HepG2 (cell line): ENCODE results near the gene SPACA6.

Source experiments
- CEBPB ChIP-seq: IDR thresholded peaks from 2 replicates; pipeline ENCODE4 v1.6.1; 2011; ENCODE audit warnings: low read depth, low read length, improper control_type of control experiment, borderline replicate concordance
- FIP1L1 ChIP-seq: fragments of 200-400 bp; formaldehyde crosslinking; IDR thresholded peaks from 2 replicates; pipeline ENCODE4 v1.6.1; 2018; ENCODE audit warnings: low read depth, mild to moderate bottlenecking, low read length, moderate library complexity, borderline replicate concordance; ENCODE audit not compliant: insufficient read depth
- FOSL1 ChIP-seq: sonication (generic); formaldehyde crosslinking; IDR thresholded peaks from 2 replicates; pipeline ENCODE4 v1.9.0; 2021; ENCODE audit warnings: missing genetic modification reagents, borderline replicate concordance
- MAF1 ChIP-seq: sonication (generic); formaldehyde crosslinking; IDR thresholded peaks from 2 replicates; pipeline ENCODE4 v1.5.0; 2020; ENCODE audit warnings: missing genetic modification reagents, borderline replicate concordance
- NCOA2 ChIP-seq: sonication (generic); formaldehyde crosslinking; IDR thresholded peaks from 2 replicates; pipeline ENCODE4 v1.8.0; 2022; ENCODE audit warnings: inconsistent platforms
- POLR2A ChIP-seq, 2 experiments: IDR thresholded peaks; 2 replicates each; pipeline ENCODE4 v1.6.1; 2011; ENCODE audit warnings: low read depth in 2 of 2, low read length in 2 of 2, mild to moderate bottlenecking in 1 of 2, moderate library complexity in 1 of 2; ENCODE audit not compliant: insufficient read depth in 1 of 2
- SP1 ChIP-seq, 2 experiments: fragments of 450-650 bp in 1 of 2; sonication (generic) in 1 of 2; formaldehyde crosslinking in 1 of 2; IDR thresholded peaks; 2 replicates each; pipeline versions ENCODE4 v1.4.0 to v1.6.1; 2016 to 2020; ENCODE audit warnings: missing genetic modification reagents in 1 of 2
- ZBTB21 ChIP-seq: sonication (generic); formaldehyde crosslinking; IDR thresholded peaks from 2 replicates; pipeline ENCODE4 v1.4.0; 2020; ENCODE audit warnings: missing genetic modification reagents
- ZNF678 ChIP-seq: sonication (generic); formaldehyde crosslinking; IDR thresholded peaks from 2 replicates; pipeline ENCODE4 v1.4.0; 2020; ENCODE audit warnings: mild to moderate bottlenecking, missing genetic modification reagents
- ZSCAN9 ChIP-seq: IDR thresholded peaks from 2 replicates; pipeline ENCODE4 v1.6.1; 2016; ENCODE audit warnings: borderline replicate concordance
- TF ChIP-seq, protein P1 (sequence below): sonication (generic); formaldehyde crosslinking; IDR thresholded peaks from 2 replicates; pipeline ENCODE4 v1.5.0; 2020; ENCODE audit warnings: mild to moderate bottlenecking, missing genetic modification reagents, moderate library complexity
- TF ChIP-seq, protein P2 (sequence below): IDR thresholded peaks from 2 replicates; pipeline ENCODE4 v1.6.1; 2016; ENCODE audit warnings: missing compliant biosample characterization, missing genetic modification reagents, borderline replicate concordance

DNA sequence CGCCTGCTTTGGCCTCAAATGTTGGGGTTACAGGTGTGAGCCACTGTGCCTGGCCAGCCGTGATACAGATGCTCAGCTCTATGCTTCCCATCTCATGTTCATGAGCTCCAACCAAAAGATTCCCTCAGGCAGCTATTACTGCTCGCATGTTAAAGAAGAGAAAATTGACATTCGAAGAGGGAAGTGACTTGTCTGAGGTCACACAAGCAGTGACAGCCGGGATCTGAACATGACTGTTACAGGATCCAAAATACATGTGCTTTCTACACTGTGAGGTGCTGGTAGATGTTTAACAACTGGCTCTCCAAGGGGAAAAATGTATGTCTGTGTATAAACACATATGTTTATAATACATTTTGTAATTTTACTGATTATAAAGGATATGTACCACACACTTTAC, 47.2 kb downstream of the SPACA6 start:
- no peak for TF ChIP-seq MAF1
- TF ChIP-seq, protein P1, sequence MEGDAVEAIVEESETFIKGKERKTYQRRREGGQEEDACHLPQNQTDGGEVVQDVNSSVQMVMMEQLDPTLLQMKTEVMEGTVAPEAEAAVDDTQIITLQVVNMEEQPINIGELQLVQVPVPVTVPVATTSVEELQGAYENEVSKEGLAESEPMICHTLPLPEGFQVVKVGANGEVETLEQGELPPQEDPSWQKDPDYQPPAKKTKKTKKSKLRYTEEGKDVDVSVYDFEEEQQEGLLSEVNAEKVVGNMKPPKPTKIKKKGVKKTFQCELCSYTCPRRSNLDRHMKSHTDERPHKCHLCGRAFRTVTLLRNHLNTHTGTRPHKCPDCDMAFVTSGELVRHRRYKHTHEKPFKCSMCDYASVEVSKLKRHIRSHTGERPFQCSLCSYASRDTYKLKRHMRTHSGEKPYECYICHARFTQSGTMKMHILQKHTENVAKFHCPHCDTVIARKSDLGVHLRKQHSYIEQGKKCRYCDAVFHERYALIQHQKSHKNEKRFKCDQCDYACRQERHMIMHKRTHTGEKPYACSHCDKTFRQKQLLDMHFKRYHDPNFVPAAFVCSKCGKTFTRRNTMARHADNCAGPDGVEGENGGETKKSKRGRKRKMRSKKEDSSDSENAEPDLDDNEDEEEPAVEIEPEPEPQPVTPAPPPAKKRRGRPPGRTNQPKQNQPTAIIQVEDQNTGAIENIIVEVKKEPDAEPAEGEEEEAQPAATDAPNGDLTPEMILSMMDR (CRISPR knock-in tag) = no peak
- no peak for TF ChIP-seq ZBTB21
- no peak for TF ChIP-seq ZNF678 (CRISPR knock-in tag)
- no peak for TF ChIP-seq ZSCAN9
- no peak for TF ChIP-seq FIP1L1
- TF ChIP-seq, protein P2, sequence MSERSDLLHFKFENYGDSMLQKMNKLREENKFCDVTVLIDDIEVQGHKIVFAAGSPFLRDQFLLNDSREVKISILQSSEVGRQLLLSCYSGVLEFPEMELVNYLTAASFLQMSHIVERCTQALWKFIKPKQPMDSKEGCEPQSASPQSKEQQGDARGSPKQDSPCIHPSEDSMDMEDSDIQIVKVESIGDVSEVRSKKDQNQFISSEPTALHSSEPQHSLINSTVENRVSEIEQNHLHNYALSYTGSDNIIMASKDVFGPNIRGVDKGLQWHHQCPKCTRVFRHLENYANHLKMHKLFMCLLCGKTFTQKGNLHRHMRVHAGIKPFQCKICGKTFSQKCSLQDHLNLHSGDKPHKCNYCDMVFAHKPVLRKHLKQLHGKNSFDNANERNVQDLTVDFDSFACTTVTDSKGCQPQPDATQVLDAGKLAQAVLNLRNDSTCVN (CRISPR knock-in tag) = no peak
- no peak for TF ChIP-seq SP1 (IDR thresholded peaks at IDR 0.05)
- TF ChIP-seq SP1 (CRISPR knock-in tag; IDR thresholded peaks at IDR 0.05) = no peak
- TF ChIP-seq NCOA2 = no peak
- TF ChIP-seq POLR2A (IDR thresholded peaks at IDR 0.05; ENCODE audit: insufficient read depth in 1 of 2, low read depth in 2 of 2, low read length in 2 of 2) = no peak
- no peak for TF ChIP-seq FOSL1 (CRISPR knock-in tag)
- no peak for TF ChIP-seq CEBPB
